HL-60 (cell line): ENCODE data around the gene KRT2.

Experiments
- DNase-seq, 2 experiments: peaks; one replicate each; pipeline ENCODE4 v3.0.0-alpha.2; 2010 to 2020; ENCODE audit warnings: low read depth in 1 of 2, low spot score in 1 of 2
- H3K27ac ChIP-seq: fragments of 250-450 bp; sonication (Bioruptor Pico); replicated peaks from 2 replicates; pipeline ENCODE4 v1.5.1; 2020; ENCODE audit warnings: mild to moderate bottlenecking, moderate library complexity
- H3K27me3 ChIP-seq: fragments of 250-450 bp; sonication (Bioruptor Pico); 2 replicates; pipeline ENCODE4 v1.5.1; 2021; ENCODE audit warnings: mild to moderate bottlenecking, moderate library complexity; ENCODE audit not compliant: insufficient read depth, poor library complexity, severe bottlenecking
- H3K4me3 ChIP-seq: replicated peaks from 2 replicates; pipeline ENCODE4 v1.5.1; 2011; ENCODE audit warnings: mild to moderate bottlenecking, control low read depth, low read length; ENCODE audit not compliant: insufficient read depth
- CTCF ChIP-seq: IDR thresholded peaks from one replicate; pipeline ENCODE4 v1.5.1; 2011; ENCODE audit warnings: low read length, control low read depth, inconsistent platforms; ENCODE audit not compliant: insufficient read depth
- GABPA ChIP-seq: IDR thresholded peaks from 2 replicates; pipeline ENCODE4 v1.6.1; 2012; ENCODE audit warnings: low read depth
- POLR2AphosphoS5 ChIP-seq: IDR thresholded peaks from 2 replicates; pipeline ENCODE4 v1.6.1; 2012; ENCODE audit warnings: low read depth
- REST ChIP-seq: IDR thresholded peaks from 2 replicates; pipeline ENCODE4 v1.6.1; 2012; ENCODE audit warnings: low read depth; ENCODE audit not compliant: insufficient replicate concordance
- SPI1 ChIP-seq: IDR thresholded peaks from 2 replicates; pipeline ENCODE4 v1.6.1; 2012; ENCODE audit warnings: low read depth, mild to moderate bottlenecking, borderline replicate concordance

Gene KRT2

GRCh38 chr12:52658196-52658595 is 6.2 kb upstream of the KRT2 start:
- H3K27ac ChIP-seq, result no peak overlapping the region
- DNase-seq, result no peak
- no peak overlapping the region for H3K4me3 ChIP-seq
- no peaks in the 10 kb centered on the region for H3K27me3 ChIP-seq
- TF ChIP-seq REST (no peak), SPI1 (no peak), CTCF (no peak), GABPA (no peak), POLR2AphosphoS5 (no peak)

- no peaks in the 10 kb centered on the region for H3K27me3 ChIP-seq
- H3K27ac ChIP-seq, result no peak overlapping the region
These were observed 5.4 kb upstream of the KRT2 start for GRCh38 chr12:52657250-52657902.

GRCh38 chr12:52656616-52657015 is 4.6 kb upstream of the KRT2 start:
- TF ChIP-seq GABPA (no peak), SPI1 (no peak), REST (no peak), POLR2AphosphoS5 (no peak), CTCF (no peak)
- no peak for DNase-seq
- H3K27me3 ChIP-seq, result no peaks in the 10 kb centered on the region
- no peak overlapping the region for H3K27ac ChIP-seq
- H3K4me3 ChIP-seq, result no peak overlapping the region

More at GRCh38 chr12:52657250-52657902, 5.4 kb upstream of the KRT2 start:
- no peak overlapping the region for H3K4me3 ChIP-seq
- DNase-seq, result no peak
- no peak for TF ChIP-seq POLR2AphosphoS5

- Histone ChIP-seq H3K27me3 (no peaks in the 10 kb centered on the region), H3K27ac (no peak overlapping the region), H3K4me3 (no peak overlapping the region)
- no peak for DNase-seq
- TF ChIP-seq SPI1, result no peak
- no peak for TF ChIP-seq REST
- TF ChIP-seq POLR2AphosphoS5, result no peak
- TF ChIP-seq CTCF, result no peak
- TF ChIP-seq GABPA, result no peak
These were observed 3.7 kb upstream of the KRT2 start for GRCh38 chr12:52655720-52656124.
